NCI-H1694 treated with DMSO at 0.1 percent for 48 hours (cell line): Measurements from ENCODE around the gene GABRG1.

ENCODE experiments used
- DNase-seq: peaks from one replicate; lab custom pipeline; 2025; lab: John Stamatoyannopoulos, UW

The GABRG1 gene

GRCh38 chr4:46123913-46124755, at the start of gene GABRG1:
GABRG1 (minus strand) TSS chr4:46124054; CDS start chr4:46123913, 141 bp downstream.
- DNase-seq = no peak

GRCh38 chr4:46146993-46147392, 23.1 kb upstream of the GABRG1 start:
- DNase-seq = no peak

- no peak for DNase-seq
Measured at GRCh38 chr4:46131498-46132057, 7.7 kb upstream of the GABRG1 start.

GRCh38 chr4:46124773-46125413, 1.0 kb upstream of the GABRG1 start:
- no peak for DNase-seq

- no peak for DNase-seq
Measured at GRCh38 chr4:46081674-46082073, 42.2 kb downstream of the GABRG1 start.

- DNase-seq = no peak
Measured at GRCh38 chr4:46081248-46081647, 42.6 kb downstream of the GABRG1 start.

GRCh38 chr4:46073778-46074177, 50.1 kb downstream of the GABRG1 start:
- DNase-seq = no peak

GRCh38 chr4:46051392-46051791, 72.5 kb downstream of the GABRG1 start:
- no peak for DNase-seq

- DNase-seq = no peak
Measured at GRCh38 chr4:46032056-46032455, 91.8 kb downstream of the GABRG1 start.

GRCh38 chr4:46016306-46016705, 107.5 kb downstream of the GABRG1 start:
- DNase-seq = no peak

- DNase-seq = no peak
Measured at GRCh38 chr4:45992728-45993127, 131.1 kb downstream of the GABRG1 start.

- no peak for DNase-seq
Measured at GRCh38 chr4:45989775-45990174, 134.1 kb downstream of the GABRG1 start.

- no peak for DNase-seq
Measured at GRCh38 chr4:45987858-45988257, 136.0 kb downstream of the GABRG1 start.
